Nucleus accumbens (tissue), 56 donors: Measurements from ENCODE around the gene RAB21.

Experiments used
- DNase-seq, 56 donors: peaks; one replicate each; lab custom pipeline; 2025; lab: John Stamatoyannopoulos, UW

The RAB21 gene, protein sequence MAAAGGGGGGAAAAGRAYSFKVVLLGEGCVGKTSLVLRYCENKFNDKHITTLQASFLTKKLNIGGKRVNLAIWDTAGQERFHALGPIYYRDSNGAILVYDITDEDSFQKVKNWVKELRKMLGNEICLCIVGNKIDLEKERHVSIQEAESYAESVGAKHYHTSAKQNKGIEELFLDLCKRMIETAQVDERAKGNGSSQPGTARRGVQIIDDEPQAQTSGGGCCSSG

DNA sequence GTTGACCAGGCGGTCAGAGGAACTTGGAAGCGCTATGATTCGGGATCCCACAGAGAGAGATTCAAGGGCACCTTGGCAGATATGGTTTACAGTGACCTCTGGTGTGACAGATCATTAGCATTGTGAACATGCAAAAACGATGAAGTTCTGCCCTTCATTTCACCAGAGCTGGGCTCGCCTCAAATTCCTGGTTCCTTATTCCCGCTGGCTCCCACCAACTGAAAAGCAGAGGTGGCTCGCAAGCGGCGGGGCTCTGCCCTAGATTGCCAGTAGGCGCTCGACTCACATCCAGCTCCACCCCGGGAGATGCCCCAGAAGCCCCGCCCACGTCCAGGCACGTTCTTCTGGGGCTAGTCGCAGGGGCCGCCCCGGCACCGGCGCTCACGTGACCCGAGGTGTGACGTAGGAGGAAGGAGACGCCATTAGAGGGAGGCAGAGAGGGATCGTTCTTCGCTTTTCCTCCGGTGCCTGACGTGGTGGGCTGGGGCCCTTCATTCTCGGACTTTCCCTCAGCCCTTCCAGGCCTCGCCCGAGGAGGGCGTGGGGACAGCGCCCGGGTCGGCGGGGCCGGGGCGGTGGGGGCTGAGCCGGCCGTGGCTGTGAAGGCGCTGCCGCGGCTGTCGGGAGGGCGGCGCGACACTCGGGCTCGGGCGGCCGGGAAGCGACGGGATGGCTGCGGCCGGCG lies at the start of gene RAB21:
RAB21 (plus strand) TSS at position 403 of the 685 bp plus-strand sequence; CDS start at position 670, 267 bp downstream.
- peak; percentile 16 to 99 (median 95) for DNase-seq

DNA sequence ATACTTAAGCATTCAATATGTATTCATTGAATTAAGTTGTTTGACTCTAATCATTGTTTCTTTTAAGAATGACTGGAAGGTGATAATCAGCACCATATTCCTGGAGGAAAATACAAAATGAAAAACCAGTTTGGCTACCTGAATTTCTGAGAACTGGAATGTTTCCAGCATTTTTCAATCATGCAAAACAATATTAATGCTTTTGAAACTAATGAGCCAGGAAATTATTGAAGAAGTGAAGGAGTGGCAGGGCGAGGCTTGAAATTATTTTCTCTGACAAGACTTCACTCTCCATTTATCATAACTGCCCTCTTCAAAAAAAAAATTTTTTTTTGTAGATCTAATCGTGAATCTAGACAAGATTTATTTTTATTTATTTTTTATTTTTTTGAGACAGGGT lies 49.7 kb upstream of the RAB21 start:
- DNase-seq = no peak

DNA sequence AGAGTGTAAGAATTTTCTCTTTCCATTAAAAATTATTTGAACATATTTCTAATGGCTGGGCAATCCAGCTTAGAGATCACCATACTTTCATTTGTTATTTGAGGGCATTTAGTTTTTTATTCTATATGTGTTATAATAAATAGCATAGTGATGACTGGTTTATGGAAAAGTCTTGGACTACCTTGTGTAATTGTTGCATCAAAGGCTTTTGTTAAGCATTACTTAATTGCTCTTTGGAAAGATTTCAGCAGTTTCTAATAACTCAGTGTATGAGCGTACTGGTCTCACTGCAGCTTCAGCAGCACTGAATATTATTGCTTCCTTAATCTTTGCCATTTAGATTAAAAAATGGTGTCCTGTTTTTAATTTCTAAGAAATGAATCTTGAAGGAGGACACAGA lies 46.0 kb upstream of the RAB21 start:
- no peak for DNase-seq

DNA sequence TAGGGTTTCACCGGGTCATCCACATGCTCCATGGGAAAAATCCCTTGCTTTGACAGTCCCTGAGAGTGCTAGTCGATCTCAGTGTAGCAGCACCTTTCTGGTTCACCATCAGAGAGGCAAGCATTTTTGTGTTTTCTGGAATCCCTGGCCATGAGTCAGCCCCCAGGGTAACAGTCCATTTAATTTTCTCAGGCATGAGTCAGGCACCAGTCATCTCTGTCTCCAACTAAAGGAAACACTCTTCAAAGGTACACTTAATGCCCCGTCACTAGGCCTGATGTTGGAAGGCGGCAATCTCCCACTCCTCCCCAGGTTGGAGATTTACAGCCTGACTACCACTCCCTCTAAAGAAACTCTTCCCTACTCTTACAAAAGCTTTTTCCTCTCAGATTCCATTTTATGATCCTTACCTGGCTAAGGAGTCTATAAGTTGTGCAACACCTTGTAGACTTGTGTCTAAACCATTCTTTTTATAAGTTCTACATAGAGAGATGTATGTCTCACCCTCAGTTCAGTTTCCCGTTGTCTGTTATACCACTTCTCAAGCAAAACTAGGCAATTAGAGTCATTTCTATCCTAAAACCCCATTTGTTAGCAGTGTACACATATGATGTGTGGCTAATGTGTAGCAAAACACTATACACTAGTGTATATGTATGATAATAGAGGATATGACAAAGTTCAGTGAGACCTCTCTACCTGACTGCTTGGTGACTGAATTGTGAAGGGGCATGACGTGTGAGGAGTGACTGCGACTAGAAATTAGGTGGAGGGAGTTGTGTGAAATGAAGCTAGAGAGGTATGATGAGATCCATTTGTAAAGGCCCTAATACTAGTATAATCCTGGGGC lies 44.2 kb upstream of the RAB21 start:
- DNase-seq = no peak

DNA sequence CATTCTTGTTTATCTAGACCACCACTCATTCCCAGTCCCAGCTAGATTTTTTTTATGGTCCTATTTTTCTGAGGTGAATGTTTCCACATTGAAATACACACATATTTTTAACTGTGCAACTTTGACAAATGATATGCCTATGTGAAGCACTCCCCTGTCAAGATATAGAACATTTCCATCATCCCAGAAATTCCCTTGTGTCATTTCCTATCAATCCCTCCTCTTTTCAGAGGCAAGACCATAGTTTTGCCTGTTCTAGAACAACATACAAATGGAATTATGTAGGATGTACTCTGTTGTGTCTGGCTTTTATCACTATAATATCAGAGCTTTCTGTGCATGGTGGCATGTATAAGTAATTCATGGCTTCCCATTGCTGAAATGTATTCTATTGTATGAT lies 36.1 kb upstream of the RAB21 start:
- DNase-seq = no peak

DNA sequence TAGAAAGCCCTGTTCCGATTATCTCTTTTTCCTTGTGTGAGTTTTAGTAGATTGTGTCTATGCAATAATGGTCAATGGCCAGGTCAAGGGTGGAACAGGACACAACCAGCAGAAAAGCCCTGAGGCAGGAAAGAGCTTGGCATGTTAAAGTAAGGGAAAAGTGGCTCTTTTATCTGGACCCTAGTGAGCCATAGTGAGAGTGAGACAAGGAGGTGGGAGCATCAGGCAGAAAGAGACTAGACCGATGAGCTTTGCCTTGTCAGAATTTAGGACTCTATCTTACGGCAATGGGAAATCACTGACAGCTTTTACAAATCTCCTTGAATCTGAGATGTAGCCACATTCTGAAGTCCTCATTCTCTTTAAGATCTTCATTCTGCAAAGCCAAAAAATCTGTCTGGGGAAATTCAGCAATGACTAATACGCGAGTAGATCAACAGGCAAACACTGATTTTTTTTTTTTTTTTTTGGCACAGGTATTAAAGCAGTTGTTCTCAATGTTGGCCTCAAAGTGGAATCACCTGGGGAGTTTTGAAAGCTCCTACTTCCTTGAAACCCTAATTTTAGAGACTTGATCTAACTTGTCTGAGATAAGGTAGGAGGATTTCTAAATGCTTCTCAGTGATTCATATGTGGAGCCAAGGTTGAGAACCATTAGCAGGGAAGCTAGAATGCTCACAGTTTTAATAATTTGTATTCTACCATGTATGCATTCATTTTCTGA lies 34.9 kb upstream of the RAB21 start:
- peak in 1 of 56 donors; percentile 8 for DNase-seq

DNA sequence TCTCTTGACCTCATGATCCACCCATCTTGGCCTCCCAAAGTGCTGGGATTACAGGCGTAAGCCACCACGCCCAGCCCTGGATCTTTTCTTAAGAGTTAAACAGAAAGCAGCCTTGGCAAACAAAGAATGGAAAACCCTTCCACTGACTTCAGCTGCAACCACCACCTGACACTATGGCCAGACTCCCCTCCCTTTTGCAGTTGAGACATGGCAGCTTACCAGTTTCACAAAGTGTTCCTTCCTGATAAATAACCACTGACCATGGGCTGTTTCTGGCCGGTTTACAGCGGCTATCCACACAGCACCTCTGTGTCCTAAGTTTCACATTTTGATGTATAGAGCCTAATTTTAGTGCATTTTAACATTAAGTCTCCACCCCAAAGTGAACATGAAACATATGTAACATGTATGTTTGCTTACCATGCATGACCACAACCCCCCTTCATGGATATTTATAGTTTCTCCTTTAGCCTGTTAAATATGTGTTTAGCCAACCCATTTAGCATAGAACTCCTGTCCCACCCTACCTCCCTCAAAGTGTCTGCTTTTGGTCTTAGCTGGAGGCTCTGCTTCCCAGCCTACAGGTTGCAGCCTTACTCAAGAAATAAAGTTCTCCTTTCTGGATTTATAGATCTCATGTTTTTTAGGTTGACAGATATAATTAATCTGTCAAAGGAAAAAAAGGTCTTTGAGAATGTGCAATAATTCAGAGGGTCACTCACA lies 32.7 kb upstream of the RAB21 start:
- no peak for DNase-seq

DNA sequence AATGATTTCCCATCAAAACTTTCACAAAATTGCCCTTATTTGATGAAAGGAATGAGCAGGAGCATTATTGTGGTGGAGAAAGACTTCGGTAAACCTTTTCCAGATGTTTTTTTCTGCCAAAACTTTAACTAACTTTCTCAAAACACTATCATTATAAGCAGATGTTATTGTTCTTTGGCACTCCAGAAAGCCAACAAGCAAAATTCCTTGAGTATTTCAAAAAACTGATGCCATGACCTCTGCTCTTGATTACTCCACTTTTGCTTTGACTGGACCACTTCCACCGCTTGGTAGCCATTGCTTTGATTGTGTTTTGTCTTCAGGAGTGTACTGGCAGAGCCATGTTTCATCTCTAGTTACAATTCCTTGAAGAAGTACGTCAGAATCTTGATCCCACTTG lies 29.7 kb upstream of the RAB21 start:
- DNase-seq = no peak

DNA sequence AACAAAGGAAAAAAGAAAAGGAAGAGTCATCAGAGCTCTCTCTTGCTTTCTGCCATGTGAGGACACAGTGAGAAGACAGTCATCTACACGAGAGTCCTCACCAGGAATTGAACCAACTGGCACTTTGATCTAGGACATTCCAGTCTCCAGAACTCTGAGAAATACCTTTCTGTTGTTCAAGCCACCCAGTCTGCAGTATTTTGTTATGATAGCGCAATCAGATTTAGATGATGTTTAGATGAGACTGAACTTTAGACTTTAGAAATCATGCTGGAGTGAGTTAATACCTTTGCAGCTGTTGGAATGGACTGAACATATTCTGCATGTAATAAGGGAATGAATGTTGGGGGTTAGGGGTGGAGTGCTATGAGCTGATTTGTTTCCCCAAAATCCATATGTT lies 28.1 kb upstream of the RAB21 start:
- DNase-seq = no peak

DNA sequence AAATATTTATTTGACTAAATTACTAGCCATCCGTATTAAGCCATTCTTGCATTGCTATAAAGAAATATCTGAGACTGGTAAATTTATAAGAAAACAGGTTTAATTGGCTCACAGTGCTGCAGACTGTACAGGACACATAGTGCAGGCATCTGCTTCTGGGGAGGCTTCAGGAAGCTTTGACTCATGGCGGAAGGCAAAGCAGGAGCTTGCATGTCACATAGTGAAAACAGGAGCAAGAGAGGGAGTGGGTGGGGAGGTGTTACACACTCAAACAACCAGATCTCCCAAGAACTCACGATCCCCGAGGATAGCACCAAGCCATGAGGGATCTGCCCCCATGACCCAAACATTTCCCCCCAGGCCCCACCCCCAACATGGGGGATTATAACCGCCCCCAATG lies 26.7 kb upstream of the RAB21 start:
- DNase-seq = no peak

DNA sequence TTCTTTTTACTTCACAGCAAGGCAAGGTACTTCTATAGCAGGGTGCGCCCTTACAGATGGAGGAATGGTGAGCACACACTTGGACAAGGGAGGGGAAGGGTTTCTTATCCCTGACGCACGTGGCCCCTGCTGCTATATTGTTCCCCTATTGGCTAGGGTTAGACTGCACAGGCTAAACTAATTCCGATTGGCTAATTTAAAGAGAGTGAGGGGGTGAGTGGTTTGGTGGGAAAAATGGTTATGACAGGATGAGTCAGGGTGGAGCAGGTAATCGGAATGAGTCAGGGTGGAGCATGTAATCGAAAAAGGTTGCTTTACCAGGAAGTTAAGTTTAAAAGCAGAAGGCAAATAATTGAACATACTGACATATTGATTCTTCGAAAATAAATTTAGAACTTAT lies 23.7 kb upstream of the RAB21 start:
- no peak for DNase-seq

DNA sequence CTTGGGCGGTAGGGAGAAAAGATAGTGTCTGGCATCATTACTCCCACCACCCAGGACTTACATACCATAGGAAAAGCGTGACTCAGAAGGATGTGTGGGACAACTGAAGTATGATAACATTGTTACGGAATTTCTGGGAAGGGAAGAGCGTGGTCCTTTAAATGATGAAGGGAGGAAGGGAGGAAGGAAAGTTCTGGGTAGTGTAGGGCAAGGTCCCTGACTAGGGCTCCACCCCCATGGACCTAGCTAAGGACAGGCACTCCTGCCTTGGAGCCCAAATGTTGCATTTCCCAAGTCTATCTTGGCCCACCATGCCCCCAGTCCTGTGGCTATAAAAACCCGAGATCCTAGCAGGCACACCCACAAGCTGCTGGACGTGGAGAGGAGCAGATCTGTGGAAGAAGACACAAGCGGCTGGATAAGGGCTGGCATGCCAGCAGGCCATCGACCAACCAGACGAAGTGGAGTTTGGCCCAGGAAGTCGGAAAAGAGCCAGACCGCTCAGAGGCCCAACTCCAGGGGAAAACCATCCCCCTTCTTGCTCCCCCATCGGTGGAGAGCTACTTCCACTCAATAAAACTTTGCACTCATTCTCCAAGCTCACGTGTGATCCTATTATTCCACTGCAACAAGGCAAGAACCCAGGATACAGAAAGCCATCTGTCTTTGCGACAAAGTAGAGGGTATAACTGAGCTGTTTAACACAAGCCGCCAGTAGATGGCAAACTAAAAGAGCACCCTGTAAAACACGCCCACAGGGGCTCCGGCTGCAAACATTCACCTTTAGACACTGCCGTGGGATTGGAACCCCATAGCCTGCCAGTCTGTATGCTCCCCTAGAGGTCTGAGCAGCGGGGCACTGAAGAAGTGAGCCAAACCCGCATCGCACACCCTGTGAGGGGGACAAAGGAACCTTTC lies 23.0 kb upstream of the RAB21 start:
- no peak for DNase-seq

DNA sequence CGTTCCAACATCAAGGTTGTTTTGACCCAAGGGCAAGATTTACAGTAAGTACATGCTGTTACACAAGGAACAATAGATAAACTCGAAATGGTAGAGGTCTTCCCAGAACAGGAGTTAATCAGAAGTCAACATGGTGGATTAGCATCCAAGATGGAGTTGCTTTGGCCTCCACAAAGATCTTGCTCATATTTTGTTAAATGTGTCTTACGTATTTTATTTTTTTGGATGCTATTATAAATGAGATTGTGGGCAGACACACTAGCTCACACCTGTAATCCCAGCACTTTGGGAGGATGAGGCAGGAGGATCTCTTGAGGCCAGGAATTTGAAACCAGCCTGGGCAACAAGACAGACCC lies 22.3 kb upstream of the RAB21 start:
- no peak for DNase-seq

DNA sequence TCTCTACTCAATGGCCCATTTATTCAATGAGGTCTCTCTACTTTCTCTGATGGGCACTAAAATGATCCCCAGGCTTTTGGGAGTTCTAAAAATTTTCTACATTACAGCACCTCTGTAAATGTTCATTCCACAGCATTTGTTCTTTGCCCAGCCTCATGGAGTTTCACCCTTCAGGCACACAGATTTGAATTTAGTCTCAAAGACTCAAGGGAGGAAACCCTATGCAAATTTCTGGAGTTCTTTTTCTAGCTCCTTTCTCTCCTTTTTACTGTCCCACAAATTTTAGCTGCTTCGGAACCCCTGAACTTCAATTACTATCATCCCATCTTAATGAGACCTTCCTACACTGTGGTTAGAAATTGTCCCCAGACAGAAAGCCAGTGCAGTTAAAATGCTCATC lies 17.5 kb upstream of the RAB21 start:
- no peak for DNase-seq

DNA sequence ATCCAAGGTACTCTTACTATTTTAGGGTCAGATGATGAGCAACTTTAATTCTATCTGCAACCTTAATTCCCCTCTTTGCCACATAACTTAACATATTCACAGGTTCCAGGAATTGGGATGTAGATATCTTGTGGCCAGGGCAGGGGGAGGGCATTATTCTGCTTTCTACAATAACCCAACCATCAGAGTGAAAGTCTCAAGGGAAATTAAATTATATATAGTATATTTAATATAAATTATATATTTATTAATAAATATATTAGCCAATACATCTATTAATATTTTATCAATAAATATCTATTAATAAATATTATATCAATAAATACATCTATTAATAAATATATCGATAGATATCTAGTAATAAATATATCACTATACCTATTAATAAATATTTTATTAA lies 11.7 kb upstream of the RAB21 start:
- DNase-seq = no peak

DNA sequence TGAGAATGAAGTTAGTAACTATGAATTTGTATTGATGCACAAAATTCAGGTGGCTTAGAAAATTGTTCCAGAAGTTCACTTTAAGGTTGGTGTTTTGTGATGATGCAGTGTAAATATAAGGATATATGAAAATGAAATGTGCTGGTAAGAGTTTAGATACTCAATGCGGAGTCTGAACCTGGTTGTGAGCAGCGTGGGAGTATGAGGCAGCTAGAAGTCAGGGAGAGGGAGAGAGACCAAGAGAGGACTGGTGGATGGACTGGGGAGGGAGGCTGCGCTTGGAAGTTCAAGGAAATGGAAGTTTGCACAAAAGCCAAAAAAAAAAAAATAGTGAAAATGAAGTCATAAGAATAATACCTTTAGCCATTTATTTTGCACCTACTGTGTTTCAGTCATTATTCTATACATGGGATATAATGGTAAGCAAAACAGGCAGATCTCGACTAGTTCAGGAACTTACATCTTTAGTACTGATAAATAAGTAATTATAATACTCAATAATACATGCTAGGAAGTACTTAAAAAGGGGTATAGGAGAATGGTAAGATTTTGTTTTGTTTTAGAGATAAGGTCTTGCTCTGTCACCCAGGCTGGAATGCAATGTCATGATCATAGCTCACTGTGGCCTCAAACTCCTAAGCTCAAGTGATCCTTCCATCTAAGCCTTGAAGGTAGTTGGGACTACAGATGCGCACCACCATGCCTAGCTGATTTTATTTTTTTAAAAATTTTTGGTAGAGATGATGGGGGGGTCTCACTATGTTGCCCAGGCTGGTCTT lies 10.0 kb upstream of the RAB21 start:
- DNase-seq = no peak

DNA sequence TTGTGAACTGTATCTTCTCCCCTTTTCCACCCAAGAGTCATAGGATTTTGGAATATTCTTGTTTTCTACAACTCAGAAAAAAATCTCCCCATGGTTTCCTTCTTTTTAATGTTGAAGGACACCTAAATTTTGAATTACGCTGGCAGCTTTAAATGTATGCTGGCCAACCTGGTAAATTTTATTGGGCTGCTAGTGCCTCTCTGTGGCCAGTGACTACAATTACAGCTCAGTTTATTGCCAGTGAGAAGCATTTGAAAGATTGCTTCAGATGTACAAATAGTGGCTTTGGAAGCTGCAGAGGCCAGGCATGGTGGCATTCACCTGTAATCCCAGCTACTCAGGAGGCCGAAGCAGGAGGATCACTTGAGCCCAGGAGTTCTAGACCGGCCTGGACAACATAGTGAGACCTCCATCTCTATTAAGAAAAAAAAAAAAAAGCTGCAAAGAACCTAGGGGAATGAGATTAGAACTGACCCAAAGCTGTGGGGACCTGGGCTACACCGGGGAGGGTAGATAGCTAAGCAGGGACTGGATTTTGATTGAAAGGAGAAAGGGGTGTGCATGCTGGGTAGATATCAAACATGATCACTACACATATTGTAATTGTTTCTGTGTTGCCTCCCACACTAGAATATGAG lies 7.6 kb upstream of the RAB21 start:
- peak in 33 of 56 donors; percentile 1 to 61 (median 12) for DNase-seq
